Colonic mucosa (tissue), 4 donors: ENCODE data around the gene ANKFY1. TPM values are rescaled to one million over a fixed set of nuclear protein-coding genes. Genes with fewer than 3 reads are reported as not detected.
"Not testable (repeated sequence)": the region's sequence is repeated elsewhere in the genome, so short reads cannot be mapped to it uniquely, and the experiment has no call there.

ENCODE experiments used
- DNase-seq: peaks from one replicate; pipeline ENCODE4 v3.0.0-alpha.2; 2020
- H3K27ac ChIP-seq: fragments of 200-600 bp; one replicate; pipeline ENCODE4 v1.8.0; 2021
- H3K27me3 ChIP-seq: fragments of 200-600 bp; one replicate; pipeline ENCODE4 v1.8.0; 2021
- H3K36me3 ChIP-seq: fragments of 200-600 bp; one replicate; pipeline ENCODE4 v1.8.0; 2021
- H3K4me1 ChIP-seq: fragments of 200-600 bp; one replicate; pipeline ENCODE4 v1.8.0; 2021; ENCODE audit warnings: mild to moderate bottlenecking
- H3K4me3 ChIP-seq: fragments of 200-600 bp; one replicate; pipeline ENCODE4 v1.8.0; 2021
- H3K9ac ChIP-seq, 2 donors: one replicate each; pipeline ENCODE4 v1.7.0; 2013; ENCODE audit warnings: control low read depth in 2 of 2, low read depth in 2 of 2, low read length in 2 of 2
- H3K9me3 ChIP-seq: fragments of 200-600 bp; one replicate; pipeline ENCODE4 v1.8.0; 2021
- intact Hi-C: fragments of 100-400 bp; cut with DNase I; formaldehyde crosslinking; loops from one replicate; pipeline ENCODE4 v1.14.1; 2022
- total RNA-seq, 2 donors: library from RNA; stranded (reverse); fragmentation: NEBNext Ultra II Directional in 1 of 2; extraction: Animal tissue kit (Norgen Biotek cat#: 25700) in 1 of 2; gene quantifications; one replicate each; pipeline ENCODE4 v1.2.1, GENCODE V29; 2021
- TF ChIP-seq, protein P1 (sequence below): fragments of 200-600 bp; IDR thresholded peaks from one replicate; pipeline ENCODE4 v1.8.0; 2022; ENCODE audit warnings: antibody characterized with exemption, mild to moderate bottlenecking
- donor health status: healthy.
- donor health status: DM: no; HTN: no; CAD: no.
- donor health status: DM: no; HTN: no; CAD: no.

ANKFY1 gene
- total RNA-seq, 2 donors from 2014 or later: 43.8 to 51.8 TPM

DNA sequence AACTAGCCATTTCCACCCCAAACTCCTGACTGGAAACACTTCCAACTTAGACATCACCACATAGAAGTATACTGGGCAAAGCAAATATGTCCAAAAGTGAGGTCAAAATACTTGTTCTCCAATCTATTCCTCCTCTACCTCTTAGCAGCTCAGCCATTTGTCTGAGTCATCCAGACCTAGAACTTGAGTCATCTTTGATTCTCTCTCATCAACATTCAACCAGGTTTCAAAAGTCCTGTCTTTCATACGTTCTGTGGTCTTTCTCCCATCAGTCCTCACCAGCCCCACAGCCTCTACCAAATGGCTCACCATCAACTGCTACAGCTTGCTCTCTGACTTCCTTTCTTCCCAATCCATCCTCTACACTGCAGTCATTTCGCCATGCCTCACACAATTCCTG is 6.8 kb downstream of the ANKFY1 start:
- no peak overlapping the region for H3K9ac ChIP-seq
- no peak overlapping the region for H3K4me3 ChIP-seq
- H3K27me3 ChIP-seq: no peaks in the 10 kb centered on the region
- no peak overlapping the region for H3K27ac ChIP-seq
- H3K9me3 ChIP-seq: no peaks in the 10 kb centered on the region
- DNase-seq: no peak
- H3K36me3 ChIP-seq: no peaks in the 10 kb centered on the region
- no peaks in the 10 kb centered on the region for H3K4me1 ChIP-seq
- intact Hi-C loops: no loop called here
- TF ChIP-seq, protein P1, sequence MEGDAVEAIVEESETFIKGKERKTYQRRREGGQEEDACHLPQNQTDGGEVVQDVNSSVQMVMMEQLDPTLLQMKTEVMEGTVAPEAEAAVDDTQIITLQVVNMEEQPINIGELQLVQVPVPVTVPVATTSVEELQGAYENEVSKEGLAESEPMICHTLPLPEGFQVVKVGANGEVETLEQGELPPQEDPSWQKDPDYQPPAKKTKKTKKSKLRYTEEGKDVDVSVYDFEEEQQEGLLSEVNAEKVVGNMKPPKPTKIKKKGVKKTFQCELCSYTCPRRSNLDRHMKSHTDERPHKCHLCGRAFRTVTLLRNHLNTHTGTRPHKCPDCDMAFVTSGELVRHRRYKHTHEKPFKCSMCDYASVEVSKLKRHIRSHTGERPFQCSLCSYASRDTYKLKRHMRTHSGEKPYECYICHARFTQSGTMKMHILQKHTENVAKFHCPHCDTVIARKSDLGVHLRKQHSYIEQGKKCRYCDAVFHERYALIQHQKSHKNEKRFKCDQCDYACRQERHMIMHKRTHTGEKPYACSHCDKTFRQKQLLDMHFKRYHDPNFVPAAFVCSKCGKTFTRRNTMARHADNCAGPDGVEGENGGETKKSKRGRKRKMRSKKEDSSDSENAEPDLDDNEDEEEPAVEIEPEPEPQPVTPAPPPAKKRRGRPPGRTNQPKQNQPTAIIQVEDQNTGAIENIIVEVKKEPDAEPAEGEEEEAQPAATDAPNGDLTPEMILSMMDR: no peak

DNA sequence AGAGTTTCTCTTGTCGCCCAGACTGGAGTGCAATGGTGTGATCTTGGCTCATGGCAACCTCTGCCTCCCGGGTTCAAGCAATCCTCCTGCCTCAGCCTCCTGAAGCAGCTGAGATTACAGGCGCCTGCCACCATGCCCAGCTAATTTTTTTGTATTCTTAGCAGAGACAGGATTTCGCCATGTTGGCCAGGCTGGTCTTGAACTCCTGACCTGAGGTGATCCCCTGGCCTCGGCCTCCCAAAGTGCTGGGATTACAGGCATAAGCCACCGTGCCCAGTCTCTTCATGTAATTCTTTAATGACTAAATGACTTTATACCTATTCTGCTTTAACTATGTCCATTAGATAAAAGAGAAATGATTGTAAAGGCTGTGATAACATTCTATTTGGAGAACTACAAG is 8.5 kb downstream of the ANKFY1 start:
- H3K4me1 ChIP-seq, H3K9ac ChIP-seq, DNase-seq, H3K9me3 ChIP-seq, H3K36me3 ChIP-seq, intact Hi-C loops, H3K27ac ChIP-seq, H3K4me3 ChIP-seq, H3K27me3 ChIP-seq: not testable (repeated sequence)

DNA sequence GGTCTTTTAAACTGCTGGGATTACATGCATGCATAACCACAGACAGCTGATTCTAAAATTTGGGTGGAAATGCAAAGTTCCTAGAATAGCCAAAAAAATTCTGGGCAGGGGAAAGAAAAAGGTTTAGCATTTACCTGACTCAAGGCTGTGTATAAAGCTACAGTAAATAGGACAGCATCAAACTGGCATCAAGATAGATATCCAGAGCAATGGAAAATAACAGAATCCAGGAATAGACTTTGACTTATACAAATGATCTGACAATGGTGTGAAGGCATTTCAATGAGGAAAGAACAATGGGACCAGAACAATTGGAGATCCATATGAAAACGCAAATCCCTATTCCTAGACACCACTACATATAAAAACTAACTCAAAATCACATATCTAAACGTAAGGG is 12.9 kb downstream of the ANKFY1 start:
- TF ChIP-seq, protein P1: no peak
- Histone ChIP-seq H3K27me3 (no peaks in the 10 kb centered on the region), H3K27ac (no peak overlapping the region), H3K4me3 (no peak overlapping the region), H3K36me3 (no peaks in the 10 kb centered on the region), H3K9ac (no peak overlapping the region), H3K9me3 (no peaks in the 10 kb centered on the region), H3K4me1 (peaks cover 21% of the 10 kb centered on the region)
- DNase-seq: no peak
- intact Hi-C loops: no loop called here

DNA sequence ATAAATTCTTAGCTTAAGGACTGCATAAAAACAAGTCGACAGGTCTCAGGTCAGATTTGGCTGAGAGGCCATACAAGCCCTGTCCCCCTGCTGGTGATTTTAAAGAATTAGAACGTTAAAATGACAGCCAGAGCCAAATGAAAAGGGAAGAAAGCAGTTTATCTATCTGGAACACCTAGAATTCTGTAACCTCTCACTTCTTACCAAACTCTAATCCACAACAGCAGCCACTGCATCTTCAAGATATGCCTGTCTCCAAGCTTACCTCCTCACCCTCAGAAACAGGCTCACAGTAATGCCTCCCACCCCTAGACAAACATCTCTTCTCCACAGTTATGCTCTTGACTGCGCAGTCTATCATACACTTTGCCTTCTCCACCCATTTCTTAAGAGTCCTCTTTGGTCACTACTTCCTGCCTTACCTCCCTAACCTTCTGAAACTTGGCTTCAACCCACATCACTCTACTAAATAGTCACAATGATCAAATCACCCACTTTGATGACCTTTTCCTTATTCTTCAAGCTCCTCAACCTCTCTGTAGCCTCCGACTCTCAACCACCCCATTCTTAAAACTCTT is 14.2 kb downstream of the ANKFY1 start:
- H3K9me3 ChIP-seq: no peaks in the 10 kb centered on the region
- peaks cover 21% of the 10 kb centered on the region for H3K4me1 ChIP-seq
- TF ChIP-seq, protein P1: peak; percentile 37
- no peak overlapping the region for H3K9ac ChIP-seq
- intact Hi-C loops: no loop called here
- DNase-seq: no peak
- no peak overlapping the region for H3K27ac ChIP-seq
- no peaks in the 10 kb centered on the region for H3K36me3 ChIP-seq
- no peaks in the 10 kb centered on the region for H3K27me3 ChIP-seq
- H3K4me3 ChIP-seq: no peak overlapping the region

DNA sequence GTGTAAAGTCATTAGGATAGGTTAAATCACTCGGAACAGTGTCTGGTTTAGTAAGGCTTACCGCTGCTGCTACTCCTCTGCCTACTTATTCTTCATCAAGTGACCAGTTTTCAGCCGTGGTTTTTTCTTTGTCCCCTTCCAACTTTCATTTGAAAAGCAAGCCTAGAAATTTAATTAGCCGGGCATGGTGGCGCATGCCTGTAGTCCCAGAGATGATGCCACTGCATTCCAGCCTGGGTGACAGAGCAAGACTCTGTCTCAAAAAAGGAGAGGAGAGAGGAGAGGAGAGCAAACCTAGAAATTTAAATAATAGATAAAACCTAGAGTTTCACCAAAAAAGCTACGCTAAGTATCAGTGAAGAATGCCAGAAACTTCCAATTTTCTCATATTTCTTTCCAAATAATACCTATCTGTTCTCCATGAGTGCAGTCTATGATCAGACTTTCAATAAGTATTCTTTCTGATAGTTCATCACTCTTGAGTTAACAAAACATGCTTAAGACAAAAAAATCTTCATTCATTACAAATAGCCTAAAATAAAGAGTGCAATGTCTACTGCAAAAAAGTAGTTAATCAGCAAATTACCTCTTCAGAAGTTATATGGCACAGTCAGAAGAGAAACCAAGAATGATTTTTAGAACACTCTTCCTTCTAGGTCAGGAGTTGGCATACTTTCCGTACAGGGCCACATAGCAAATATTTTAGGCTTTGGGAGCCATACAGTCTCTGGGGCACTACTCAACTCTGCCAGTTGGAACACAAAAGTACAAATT is 15.1 kb downstream of the ANKFY1 start:
- H3K27ac ChIP-seq: peak overlapping the region; percentile 62
- no peaks in the 10 kb centered on the region for H3K9me3 ChIP-seq
- TF ChIP-seq, protein P1: no peak
- intact Hi-C loops: no loop called here
- no peak for DNase-seq
- no peak overlapping the region for H3K4me3 ChIP-seq
- no peaks in the 10 kb centered on the region for H3K27me3 ChIP-seq
- no peaks in the 10 kb centered on the region for H3K36me3 ChIP-seq
- peaks cover 21% of the 10 kb centered on the region for H3K4me1 ChIP-seq
- peak overlapping the region in 1 of 2 donors; percentile 7 for H3K9ac ChIP-seq

DNA sequence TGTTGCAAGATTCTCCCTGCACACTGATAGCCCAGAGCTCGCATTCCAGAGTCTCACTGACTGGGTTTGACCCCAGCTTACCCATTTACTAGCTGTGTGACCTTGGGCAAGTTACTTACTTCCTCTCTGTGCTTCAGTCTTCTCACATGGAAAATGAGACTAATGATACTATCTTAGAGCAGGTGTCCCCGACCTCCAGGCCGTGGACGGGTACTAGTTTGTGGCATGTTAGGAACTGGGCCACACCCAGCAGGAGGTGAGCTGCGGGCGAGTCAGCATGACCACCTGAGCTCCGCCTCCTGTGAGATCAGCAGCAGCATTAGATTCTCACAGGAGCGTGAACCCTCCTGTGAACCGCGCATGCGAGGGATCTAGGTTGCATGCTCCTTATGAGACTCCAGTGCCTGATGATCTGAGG is 15.8 kb downstream of the ANKFY1 start:
- no peaks in the 10 kb centered on the region for H3K36me3 ChIP-seq
- H3K27me3 ChIP-seq: no peaks in the 10 kb centered on the region
- H3K9ac ChIP-seq: peak overlapping the region in 1 of 2 donors; percentile 36
- TF ChIP-seq, protein P1: no peak
- H3K9me3 ChIP-seq: no peaks in the 10 kb centered on the region
- peak; percentile 84 for DNase-seq
- intact Hi-C loops: no loop called here
- H3K4me3 ChIP-seq: no peak overlapping the region
- H3K27ac ChIP-seq: peak overlapping the region; percentile 62
- H3K4me1 ChIP-seq: peaks cover 21% of the 10 kb centered on the region
